ENCODE results near the gene KRAS.

Gene KRAS

GRCh38 chr12:25194214-25194613 is 56.5 kb downstream of the KRAS start:
- DNase-seq: no peak

GRCh38 chr12:25190793-25191192 is 59.9 kb downstream of the KRAS start:
- no peak for DNase-seq

- DNase-seq: no peak
Measured at GRCh38 chr12:25189656-25190055, 61.1 kb downstream of the KRAS start.

- no peak for DNase-seq
Measured at GRCh38 chr12:25187781-25188180, 62.9 kb downstream of the KRAS start.

GRCh38 chr12:25186788-25187402 is 63.8 kb downstream of the KRAS start:
- DNase-seq: peak; percentile 37

- DNase-seq: peak; percentile 53
Measured at GRCh38 chr12:25186038-25186787, 64.5 kb downstream of the KRAS start.

GRCh38 chr12:25184132-25184531 is 66.6 kb downstream of the KRAS start:
- no peak for DNase-seq

- DNase-seq: no peak
Measured at GRCh38 chr12:25182765-25183164, 68.0 kb downstream of the KRAS start.

- DNase-seq: no peak
Measured at GRCh38 chr12:25162866-25163265, 87.9 kb downstream of the KRAS start.

- no peak for DNase-seq
Measured at GRCh38 chr12:25156061-25156460, 94.7 kb downstream of the KRAS start.

- peak; percentile 48 for DNase-seq
Measured at GRCh38 chr12:25155022-25155576, 95.6 kb downstream of the KRAS start.
